ENCODE results near the gene FRY.

FRY gene

DNA sequence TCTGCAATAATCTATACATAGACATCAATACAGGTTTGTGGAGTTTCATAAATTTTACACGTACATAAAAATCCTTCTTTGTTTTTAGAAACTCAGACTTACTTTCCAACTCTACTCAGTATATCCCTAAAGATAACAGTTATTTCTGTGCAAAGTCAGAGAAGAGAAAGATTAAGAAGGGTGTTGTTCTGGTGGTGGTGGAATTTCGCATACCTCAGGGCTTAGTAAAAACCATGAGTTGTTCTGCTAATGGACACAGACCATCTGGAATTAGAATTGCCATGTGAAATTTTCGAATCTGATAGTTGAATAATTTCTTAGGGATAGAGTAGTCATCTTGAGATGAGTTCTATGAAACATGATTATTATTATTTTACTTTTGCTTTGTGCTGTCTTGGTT is 180.8 kb downstream of the FRY start:
- ChIA-PET CTCF (interaction anchor here (0.7 kb wide), 2 partner anchors 40 to 84 kb away, joined by 3 read pairs; no protein-coding TSS in a partner anchor), POLR2A (ENCODE audit: low non-redundant PET) (no interaction called here)
- no peak overlapping the region for H3K27ac ChIP-seq
- no peak for TF ChIP-seq CTCF (conservative IDR thresholded peaks at IDR 0.05; ENCODE audit: low read depth)
- no peak for DNase-seq (ENCODE audit: low spot score)

DNA sequence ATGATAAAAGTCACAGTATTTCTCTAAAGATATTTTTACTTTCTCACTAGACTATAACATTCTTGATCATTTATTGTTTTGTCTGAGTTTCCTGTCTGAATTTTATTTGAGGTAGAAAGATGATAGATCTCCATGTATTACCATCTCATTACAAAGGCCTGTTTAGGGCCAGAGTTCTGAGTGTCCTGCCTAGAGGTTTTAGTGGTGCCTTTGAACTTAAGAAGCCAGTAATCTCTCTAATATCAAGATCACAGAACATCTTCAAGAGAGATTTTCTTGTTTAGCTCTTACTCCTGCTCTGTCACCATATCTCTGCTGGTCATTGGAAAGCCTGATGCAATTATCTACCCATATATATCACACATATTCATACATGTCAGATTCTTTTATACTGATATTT is 182.1 kb downstream of the FRY start:
- TF ChIP-seq CTCF (conservative IDR thresholded peaks at IDR 0.05; ENCODE audit: low read depth), result no peak
- no peak for DNase-seq (ENCODE audit: low spot score)
- ChIA-PET CTCF (no interaction called here), POLR2A (ENCODE audit: low non-redundant PET) (no interaction called here)
- no peak overlapping the region for H3K27ac ChIP-seq

GRCh38 chr13:32214071-32214470 is 182.5 kb downstream of the FRY start:
- ChIA-PET CTCF (no interaction called here), POLR2A (ENCODE audit: low non-redundant PET) (no interaction called here)
- no peak for DNase-seq (ENCODE audit: low spot score)
- no peak for TF ChIP-seq CTCF (conservative IDR thresholded peaks at IDR 0.05; ENCODE audit: low read depth)
- H3K27ac ChIP-seq, result no peak overlapping the region

DNA sequence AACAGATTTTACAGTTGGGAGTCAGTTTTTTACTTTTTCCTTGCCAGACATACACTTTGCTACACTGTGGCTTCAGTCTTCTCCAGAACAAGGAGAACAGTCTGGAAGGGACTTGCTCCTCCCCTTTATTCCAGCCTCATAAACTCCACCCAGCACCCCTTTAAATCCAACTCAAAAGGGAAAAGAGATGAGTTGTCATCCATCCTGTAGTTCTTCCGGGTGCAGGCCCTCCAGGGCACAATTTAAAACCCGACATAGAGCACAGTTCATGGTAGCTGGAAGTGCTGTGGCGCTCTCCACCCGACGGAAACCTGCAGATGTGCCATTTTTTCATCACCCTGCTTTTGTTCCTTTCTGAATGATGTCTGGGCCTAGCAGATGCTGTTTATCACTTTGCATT is 184.7 kb downstream of the FRY start:
- ChIA-PET CTCF (no interaction called here), POLR2A (ENCODE audit: low non-redundant PET) (no interaction called here)
- no peak for TF ChIP-seq CTCF (conservative IDR thresholded peaks at IDR 0.05; ENCODE audit: low read depth)
- no peak overlapping the region for H3K27ac ChIP-seq
- no peak for DNase-seq (ENCODE audit: low spot score)

DNA sequence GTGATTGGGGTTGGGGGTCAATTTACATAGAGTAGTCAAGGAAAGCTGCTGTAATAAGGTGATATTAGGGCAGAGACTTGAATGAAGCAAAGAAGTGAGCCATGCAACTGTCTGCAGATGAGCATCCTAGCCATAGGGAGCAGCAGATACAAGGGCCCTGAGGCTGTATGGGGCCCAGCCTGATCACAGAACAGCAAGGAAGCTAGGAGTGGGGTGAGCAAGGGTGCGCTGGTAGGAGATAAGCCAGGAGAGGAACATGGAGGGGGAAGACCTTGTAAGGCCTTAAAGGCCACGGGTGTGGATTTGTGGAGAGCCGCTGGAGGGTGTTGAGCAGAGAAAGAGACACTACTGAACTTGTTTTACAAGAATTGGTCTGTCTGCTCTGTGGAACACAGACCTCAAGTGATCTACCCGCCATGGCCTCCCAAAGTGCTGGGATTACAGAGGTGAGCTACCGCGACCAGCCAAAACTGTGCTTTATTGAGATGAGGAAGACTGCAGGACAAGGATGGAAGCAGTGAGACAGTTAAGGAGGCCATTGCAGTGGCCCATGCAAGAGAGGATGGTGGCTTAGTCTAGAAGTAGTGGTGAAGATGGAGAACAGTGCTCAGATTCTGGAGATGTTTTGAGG is 190.6 kb downstream of the FRY start:
- ChIA-PET POLR2A (ENCODE audit: low non-redundant PET) (no interaction called here), CTCF (no interaction called here)
- no peak for DNase-seq (ENCODE audit: low spot score)
- no peak overlapping the region for H3K27ac ChIP-seq
- TF ChIP-seq CTCF (conservative IDR thresholded peaks at IDR 0.05; ENCODE audit: low read depth), result no peak

- no peak for DNase-seq (ENCODE audit: low spot score)
- ChIA-PET POLR2A (ENCODE audit: low non-redundant PET) (no interaction called here), CTCF (no interaction called here)
- TF ChIP-seq CTCF (conservative IDR thresholded peaks at IDR 0.05; ENCODE audit: low read depth), result no peak
- no peak overlapping the region for H3K27ac ChIP-seq
These were observed 193.3 kb downstream of the FRY start for GRCh38 chr13:32224916-32225315.

Data from RWPE1 (cell line).